Renal cortex interstitium (tissue), 11 donors: ENCODE results near the gene CAMKMT. TPM values are rescaled to one million over a fixed set of nuclear protein-coding genes. Genes with fewer than 3 reads are reported as not detected.
A peak's percentile ranks its signal among the peaks of the same experiment; 100 is the strongest.

Experiments used
- DNase-seq, 11 donors: peaks; one replicate each; pipeline ENCODE4 v3.0.0-alpha.2; 2013; ENCODE audit warnings: low read depth in 9 of 11, low spot score in 4 of 11; ENCODE audit errors: extremely low read depth in 1 of 11
- polyA plus RNA-seq, 3 donors: library from polyadenylated mRNA; unstranded; fragments of 120-200 nt; gene quantifications; one replicate each; pipeline ENCODE4 v1.2.1, GENCODE V29; 2013; ENCODE audit not compliant: insufficient read length in 3 of 3

CAMKMT gene
- polyA plus RNA-seq, 3 donors: 13.2 to 14.8 (median 14.5) TPM

GRCh38 chr2:44736270-44736942, 374.7 kb downstream of the CAMKMT start:
- DNase-seq: no peak

- no peak for DNase-seq
Measured at GRCh38 chr2:44740678-44741077, 378.9 kb downstream of the CAMKMT start.

- DNase-seq: no peak
Measured at GRCh38 chr2:44741507-44741906, 379.8 kb downstream of the CAMKMT start.

- DNase-seq: no peak
Measured at GRCh38 chr2:44742057-44742456, 380.3 kb downstream of the CAMKMT start.

GRCh38 chr2:44743473-44743872, 381.7 kb downstream of the CAMKMT start:
- DNase-seq: no peak

GRCh38 chr2:44744961-44745892, 383.5 kb downstream of the CAMKMT start:
- peak in 4 of 11 donors; percentile 12 to 39 (median 26) for DNase-seq

GRCh38 chr2:44745922-44746766, 384.4 kb downstream of the CAMKMT start:
- DNase-seq: no peak

- no peak for DNase-seq
Measured at GRCh38 chr2:44746856-44747615, 385.3 kb downstream of the CAMKMT start.

- no peak for DNase-seq
Measured at GRCh38 chr2:44747794-44748193, 386.0 kb downstream of the CAMKMT start.

- DNase-seq: no peak
Measured at GRCh38 chr2:44751754-44752479, 390.2 kb downstream of the CAMKMT start.

GRCh38 chr2:44752761-44753160, 391.0 kb downstream of the CAMKMT start:
- DNase-seq: no peak

- no peak for DNase-seq
Measured at GRCh38 chr2:44753552-44754285, 392.0 kb downstream of the CAMKMT start.

GRCh38 chr2:44758591-44758990, 396.8 kb downstream of the CAMKMT start:
- no peak for DNase-seq

GRCh38 chr2:44759823-44760222, 398.1 kb downstream of the CAMKMT start:
- no peak for DNase-seq

- no peak for DNase-seq
Measured at GRCh38 chr2:44763275-44763782, 401.6 kb downstream of the CAMKMT start.

- no peak for DNase-seq
Measured at GRCh38 chr2:44766220-44766619, 404.5 kb downstream of the CAMKMT start.

GRCh38 chr2:44766777-44767176, 405.0 kb downstream of the CAMKMT start:
- no peak for DNase-seq
